ENCODE measurements around the gene LRRC74A. TPM values are rescaled to one million over a fixed set of nuclear protein-coding genes. Genes with fewer than 3 reads are reported as not detected.

Gene LRRC74A
- total RNA-seq, 1 experiment from 2014 or later: not detected

- no peaks in the 10 kb centered on the region for H3K9me3 ChIP-seq (ENCODE audit: control insufficient read depth, low read depth, low read length)
- H2BK5ac ChIP-seq (ENCODE audit: insufficient read length, low read length): no peak overlapping the region
- Mint-ChIP-seq H3K4me1 (peaks cover 17 to 18% of the 10 kb centered on the region in 2 experiments), H3K27me3 (ENCODE audit: low read depth) (peaks cover 6% of the 10 kb centered on the region), H3K36me3 (ENCODE audit: insufficient read depth in 1 of 3, low read depth in 3 of 3) (peaks cover 3 to 4% (median 3%) of the 10 kb centered on the region in 3 experiments; a peak in 5 of 7 replicates), H3K4me3 (no peak overlapping the region), H3K9me3 (peaks cover 11 to 16% of the 10 kb centered on the region in 2 experiments), H3K27ac (peak overlapping the region in 1 of 3 experiments; percentile 30; a peak in 2 of 7 replicates)
- H2BK120ac ChIP-seq (ENCODE audit: low read depth, low read length, poor library complexity, severe bottlenecking): no peak overlapping the region
- H3K23ac ChIP-seq (ENCODE audit: insufficient read length, low read depth, low read length): no peak overlapping the region
- H2BK20ac ChIP-seq (ENCODE audit: low read depth, low read length, poor library complexity, severe bottlenecking): no peak overlapping the region
- H4K8ac ChIP-seq (replicated peaks; ENCODE audit: insufficient read length, low read depth, low read length): no peak overlapping the region
- TF ChIP-seq, protein P1, sequence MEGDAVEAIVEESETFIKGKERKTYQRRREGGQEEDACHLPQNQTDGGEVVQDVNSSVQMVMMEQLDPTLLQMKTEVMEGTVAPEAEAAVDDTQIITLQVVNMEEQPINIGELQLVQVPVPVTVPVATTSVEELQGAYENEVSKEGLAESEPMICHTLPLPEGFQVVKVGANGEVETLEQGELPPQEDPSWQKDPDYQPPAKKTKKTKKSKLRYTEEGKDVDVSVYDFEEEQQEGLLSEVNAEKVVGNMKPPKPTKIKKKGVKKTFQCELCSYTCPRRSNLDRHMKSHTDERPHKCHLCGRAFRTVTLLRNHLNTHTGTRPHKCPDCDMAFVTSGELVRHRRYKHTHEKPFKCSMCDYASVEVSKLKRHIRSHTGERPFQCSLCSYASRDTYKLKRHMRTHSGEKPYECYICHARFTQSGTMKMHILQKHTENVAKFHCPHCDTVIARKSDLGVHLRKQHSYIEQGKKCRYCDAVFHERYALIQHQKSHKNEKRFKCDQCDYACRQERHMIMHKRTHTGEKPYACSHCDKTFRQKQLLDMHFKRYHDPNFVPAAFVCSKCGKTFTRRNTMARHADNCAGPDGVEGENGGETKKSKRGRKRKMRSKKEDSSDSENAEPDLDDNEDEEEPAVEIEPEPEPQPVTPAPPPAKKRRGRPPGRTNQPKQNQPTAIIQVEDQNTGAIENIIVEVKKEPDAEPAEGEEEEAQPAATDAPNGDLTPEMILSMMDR (conservative IDR thresholded peaks at IDR 0.05): no peak
- WGBS (ENCODE audit: extremely low coverage, insufficient read length, low lambda C conversion rate): no CpG with 5 or more reads among the region's 19 CpGs
- H3K56ac ChIP-seq (ENCODE audit: insufficient read length, low read depth, low read length): no peak overlapping the region
- DNase-seq: no peak
- no peak overlapping the region for H3K4ac ChIP-seq (ENCODE audit: low read depth, low read length)
- H2AFZ ChIP-seq (ENCODE audit: low read length): no peak overlapping the region
- H4K5ac ChIP-seq (ENCODE audit: insufficient read length, low read depth, low read length): no peak overlapping the region
- H2BK15ac ChIP-seq (ENCODE audit: low read depth, low read length): no peak overlapping the region
- no peaks in the 10 kb centered on the region for H3K27me3 ChIP-seq (ENCODE audit: insufficient read depth, low read length)
- H3K14ac ChIP-seq (ENCODE audit: insufficient read depth, low read length): no peak overlapping the region
- no peak overlapping the region for H3K9ac ChIP-seq (ENCODE audit: extremely low read depth, insufficient read length, low read length)
- no peak overlapping the region for H3K18ac ChIP-seq (ENCODE audit: insufficient read length, low read depth, low read length)
- no peak overlapping the region for H2BK12ac ChIP-seq (ENCODE audit: insufficient read length, low read depth, low read length)
- no peak overlapping the region for H2AK5ac ChIP-seq (ENCODE audit: insufficient read length, low read length)
- H3K23me2 ChIP-seq (ENCODE audit: insufficient read length, low read depth, low read length, poor library complexity, severe bottlenecking): peaks cover 3% of the 10 kb centered on the region
- H3K79me1 ChIP-seq (ENCODE audit: insufficient read depth, low read depth, low read length, poor library complexity, severe bottlenecking): no peaks in the 10 kb centered on the region
- H4K91ac ChIP-seq (ENCODE audit: insufficient read length, low read depth, low read length): no peak overlapping the region
- H3T11ph ChIP-seq (ENCODE audit: low read length): no peak overlapping the region
- no peak overlapping the region for H3K27ac ChIP-seq (ENCODE audit: insufficient read length, low read depth, low read length)
- H3K4me1 ChIP-seq (ENCODE audit: insufficient read depth, low read length): no peaks in the 10 kb centered on the region
- no peaks in the 10 kb centered on the region for H3K79me2 ChIP-seq (ENCODE audit: insufficient read depth, low read length)
- no peaks in the 10 kb centered on the region for H4K20me1 ChIP-seq (ENCODE audit: control insufficient read depth, insufficient read depth, insufficient read length)
- H3K4me2 ChIP-seq (ENCODE audit: insufficient read depth, insufficient read length, low read length): no peak overlapping the region
Measured at GRCh38 chr14:76904100-76904739, 78.0 kb downstream of the LRRC74A start.

All from H9 (cell line).